Esophagus muscularis mucosa (tissue), 4 donors: ENCODE data around the gene FAM3A. TPM values are rescaled to one million over a fixed set of nuclear protein-coding genes. Genes with fewer than 3 reads are reported as not detected.

Source experiments
- DNase-seq: peaks from one replicate; pipeline ENCODE4 v3.0.0-alpha.2; 2017; ENCODE audit errors: extremely low spot score
- H3K27ac ChIP-seq, 4 donors: fragments of 200-600 bp; sonication (generic); replicated peaks in 1 of 4; 1 replicate in 3 of 4; 2 replicates in 1 of 4; pipeline ENCODE4 v1.5.1; 2016 to 2019; ENCODE audit warnings: mild to moderate bottlenecking in 1 of 4
- H3K27me3 ChIP-seq, 4 donors: fragments of 200-600 bp; sonication (generic); one replicate each; pipeline versions ENCODE4 v1.5.1 to v1.6.0; 2016 to 2019
- H3K36me3 ChIP-seq, 4 donors: fragments of 200-600 bp; sonication (generic); one replicate each; pipeline ENCODE4 v1.5.1; 2016 to 2019
- H3K4me1 ChIP-seq, 4 donors: fragments of 200-600 bp; sonication (generic); one replicate each; pipeline ENCODE4 v1.5.1; 2016 to 2019
- H3K4me3 ChIP-seq, 4 donors: fragments of 200-600 bp; sonication (generic); 1 replicate in 2 of 4; 2 replicates in 2 of 4; pipeline ENCODE4 v1.5.1; 2016 to 2019; ENCODE audit warnings: mild to moderate bottlenecking in 4 of 4, moderate library complexity in 1 of 4
- H3K9me3 ChIP-seq, 4 donors: fragments of 200-600 bp; sonication (generic); 1 replicate in 3 of 4; 2 replicates in 1 of 4; pipeline ENCODE4 v1.5.1; 2016 to 2019
- EP300 ChIP-seq: sonication (generic); formaldehyde crosslinking; IDR thresholded peaks from one replicate; pipeline ENCODE4 v1.6.1; 2017; ENCODE audit warnings: antibody characterized with exemption
- POLR2A ChIP-seq: fragments of 450-650 bp; IDR thresholded peaks from one replicate; pipeline ENCODE4 v1.6.1; 2017; ENCODE audit warnings: antibody characterized with exemption, moderate library complexity, mild to moderate bottlenecking, low read depth
- POLR2AphosphoS5 ChIP-seq, 2 donors: sonication (generic); formaldehyde crosslinking; IDR thresholded peaks; one replicate each; pipeline ENCODE4 v1.6.1; 2017; ENCODE audit warnings: antibody characterized with exemption in 2 of 2
- WGBS: methylation state at CpG from one replicate; pipeline ENCODE4 v1.1.5; 2018; 5-methylcytosine and 5-hydroxymethylcytosine counted together
- intact Hi-C: fragments of 100-400 bp; cut with DNase I; formaldehyde crosslinking; loops from one replicate; pipeline ENCODE4 v1.15.1; 2023
- total RNA-seq, 4 donors: library from RNA; depleted of rRNA; stranded (reverse); fragments of >200 nt; gene quantifications; one replicate each; pipeline versions ENCODE4 v1.1.0 to v1.2.1, GENCODE V29; 2016
- TF ChIP-seq, protein P1 (sequence below), 3 experiments: fragments of 200-600 bp in 2 of 3; fragments of 450-650 bp in 1 of 3; sonication (generic) in 2 of 3; IDR thresholded peaks; one replicate each; pipeline ENCODE4 v1.5.1; 2017 to 2019; ENCODE audit warnings: antibody characterized with exemption in 3 of 3, mild to moderate bottlenecking in 2 of 3, moderate library complexity in 1 of 3

FAM3A gene
- total RNA-seq, 4 donors from 2014 or later = 34.9 to 49.4 (median 40.4) TPM

DNA sequence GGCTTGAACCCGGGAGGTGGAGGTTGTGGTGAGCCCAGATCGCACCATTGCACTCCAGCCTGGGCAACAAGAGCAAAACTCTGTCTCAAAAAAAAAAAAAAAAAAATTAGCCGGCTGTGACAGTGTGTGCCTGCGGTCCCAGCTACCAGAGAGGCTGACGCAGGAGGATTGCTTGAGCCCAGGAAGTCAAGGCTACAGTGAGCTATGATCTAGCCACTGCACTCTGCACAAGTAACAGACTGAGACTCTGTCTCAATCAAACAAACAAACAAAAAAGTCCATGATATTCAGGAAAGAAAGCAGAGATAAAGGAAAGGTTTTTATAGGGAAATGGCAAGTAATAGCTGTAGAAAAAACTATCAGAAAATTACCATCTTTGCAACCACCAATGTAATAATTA lies 34.8 kb downstream of the FAM3A start:
- TF ChIP-seq EP300 (no peak), POLR2AphosphoS5 (IDR thresholded peaks at IDR 0.05) (no peak), POLR2A (no peak)
- TF ChIP-seq, protein P1, sequence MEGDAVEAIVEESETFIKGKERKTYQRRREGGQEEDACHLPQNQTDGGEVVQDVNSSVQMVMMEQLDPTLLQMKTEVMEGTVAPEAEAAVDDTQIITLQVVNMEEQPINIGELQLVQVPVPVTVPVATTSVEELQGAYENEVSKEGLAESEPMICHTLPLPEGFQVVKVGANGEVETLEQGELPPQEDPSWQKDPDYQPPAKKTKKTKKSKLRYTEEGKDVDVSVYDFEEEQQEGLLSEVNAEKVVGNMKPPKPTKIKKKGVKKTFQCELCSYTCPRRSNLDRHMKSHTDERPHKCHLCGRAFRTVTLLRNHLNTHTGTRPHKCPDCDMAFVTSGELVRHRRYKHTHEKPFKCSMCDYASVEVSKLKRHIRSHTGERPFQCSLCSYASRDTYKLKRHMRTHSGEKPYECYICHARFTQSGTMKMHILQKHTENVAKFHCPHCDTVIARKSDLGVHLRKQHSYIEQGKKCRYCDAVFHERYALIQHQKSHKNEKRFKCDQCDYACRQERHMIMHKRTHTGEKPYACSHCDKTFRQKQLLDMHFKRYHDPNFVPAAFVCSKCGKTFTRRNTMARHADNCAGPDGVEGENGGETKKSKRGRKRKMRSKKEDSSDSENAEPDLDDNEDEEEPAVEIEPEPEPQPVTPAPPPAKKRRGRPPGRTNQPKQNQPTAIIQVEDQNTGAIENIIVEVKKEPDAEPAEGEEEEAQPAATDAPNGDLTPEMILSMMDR (IDR thresholded peaks at IDR 0.05) = no peak
- intact Hi-C loops = no loop called here
- no peaks in the 10 kb centered on the region for H3K27me3 ChIP-seq
- no peak overlapping the region for H3K27ac ChIP-seq
- peaks cover 11 to 32% (median 32%) of the 10 kb centered on the region in 4 donors for H3K4me1 ChIP-seq
- H3K36me3 ChIP-seq = peaks cover 0 to 15% (median 13%) of the 10 kb centered on the region in 4 donors
- DNase-seq = no peak
- H3K9me3 ChIP-seq = no peaks in the 10 kb centered on the region
- no peak overlapping the region for H3K4me3 ChIP-seq
- 85% methylated on average over 5 of the region's 5 CpGs for WGBS

DNA sequence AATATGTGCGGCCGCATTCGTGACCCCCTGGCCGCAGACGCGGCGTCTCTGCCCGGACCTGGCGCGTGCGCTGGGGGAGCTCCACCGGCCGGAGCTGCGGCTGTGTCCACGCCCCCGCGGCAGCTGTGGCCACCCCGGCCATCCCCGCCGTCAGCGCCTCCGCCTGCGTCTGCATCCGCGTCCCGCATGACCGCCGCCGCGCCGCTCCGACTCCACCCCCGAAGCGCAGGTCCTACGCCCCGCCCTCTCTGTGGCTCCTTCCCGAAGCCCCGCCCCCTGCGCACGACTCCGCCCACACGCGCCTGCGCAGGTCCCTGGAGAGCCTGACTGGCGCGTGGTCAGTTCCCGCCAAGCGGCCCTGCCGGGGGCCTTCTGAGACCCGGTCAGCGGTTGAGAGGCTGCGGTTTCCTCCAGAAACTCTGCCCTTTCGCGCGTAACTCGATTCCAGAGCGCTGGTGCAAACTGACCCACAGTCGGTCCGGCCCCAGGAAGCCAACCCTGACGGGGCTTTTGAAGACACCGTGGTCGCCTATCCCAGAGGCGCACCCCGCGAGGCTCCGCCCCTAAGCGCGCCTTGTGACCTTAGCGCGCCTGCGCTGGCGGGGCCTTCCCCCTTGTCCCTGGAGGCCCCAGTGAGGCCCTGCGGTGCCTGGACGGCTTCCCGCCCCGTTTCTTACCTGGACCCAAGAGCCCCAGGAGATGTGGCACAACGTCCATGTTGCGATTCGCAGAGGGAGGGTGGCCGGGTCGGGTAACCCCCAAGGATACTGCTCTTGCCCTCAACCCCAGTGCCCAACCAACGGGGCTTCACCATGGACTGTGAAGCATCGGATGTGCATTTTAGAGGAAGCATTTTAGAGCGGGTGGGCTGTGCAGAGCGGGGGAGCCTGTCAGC lies 37.1 kb downstream of the FAM3A start, which contains the start of gene LAGE3:
TSS of gene LAGE3 (minus strand) at position 554 of the 895 bp plus-strand sequence. CDS start at position 188, 366 bp downstream.
- WGBS = 61% methylated on average over 38 of the region's 85 CpGs
- peak; percentile 73 to 77 for TF ChIP-seq POLR2AphosphoS5 (IDR thresholded peaks at IDR 0.05)
- TF ChIP-seq, protein P1 (IDR thresholded peaks at IDR 0.05) = no peak
- peak; percentile 33 for TF ChIP-seq POLR2A
- Histone ChIP-seq H3K27ac (peak within 1 kb of the TSS; percentile 78 to 87 (median 82)), H3K27me3 (no peaks in the 10 kb centered on the region), H3K36me3 (peaks cover 0 to 2% (median 0%) of the 10 kb centered on the region in 4 donors), H3K4me1 (peaks cover 0 to 14% (median 13%) of the 10 kb centered on the region in 4 donors), H3K9me3 (no peaks in the 10 kb centered on the region), H3K4me3 (peak within 1 kb of the TSS; percentile 55 to 69 (median 58))
- peak; percentile 97 for DNase-seq
- intact Hi-C loops = no loop called here

DNA sequence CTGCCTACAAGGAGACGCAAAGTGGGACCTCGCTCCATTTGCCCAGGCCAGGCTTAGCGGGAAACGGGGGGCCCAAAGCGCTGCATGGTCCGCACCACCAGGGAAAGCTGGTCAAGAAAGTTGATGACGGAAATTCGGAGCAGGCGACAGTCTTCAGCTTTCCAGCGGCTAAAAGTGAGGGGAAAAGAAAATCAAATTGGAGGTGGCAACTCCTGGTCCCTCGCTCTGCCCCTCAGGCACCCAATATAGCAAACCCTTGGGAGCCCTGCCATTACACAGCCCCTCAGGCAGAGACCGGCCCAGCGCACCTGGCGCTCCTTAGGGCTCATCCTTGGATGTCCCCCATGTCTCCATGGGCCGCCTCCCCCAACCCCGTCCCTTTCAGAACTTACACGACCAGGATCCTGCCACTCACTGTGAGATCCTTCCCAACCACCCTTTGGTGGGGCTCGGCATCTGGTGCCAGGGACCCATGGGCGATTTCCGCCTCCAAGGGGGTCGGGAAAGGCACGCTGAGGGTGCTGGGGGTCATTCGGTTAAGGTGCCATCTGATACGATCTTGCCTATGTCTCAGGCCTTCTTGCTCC lies 38.0 kb downstream of the FAM3A start:
- Histone ChIP-seq H3K27ac (peak overlapping the region; percentile 78 to 87 (median 82)), H3K4me1 (peaks cover 0 to 14% (median 13%) of the 10 kb centered on the region in 4 donors), H3K36me3 (peaks cover 0 to 2% (median 0%) of the 10 kb centered on the region in 4 donors), H3K27me3 (no peaks in the 10 kb centered on the region), H3K4me3 (peak overlapping the region; percentile 55 to 69 (median 58)), H3K9me3 (no peaks in the 10 kb centered on the region)
- WGBS = 76% methylated on average over 17 of the region's 24 CpGs
- intact Hi-C loops = no loop called here
- TF ChIP-seq POLR2AphosphoS5 (IDR thresholded peaks at IDR 0.05) (no peak), POLR2A (no peak), EP300 (no peak)
- TF ChIP-seq, protein P1 (IDR thresholded peaks at IDR 0.05) = no peak
- DNase-seq = no peak

DNA sequence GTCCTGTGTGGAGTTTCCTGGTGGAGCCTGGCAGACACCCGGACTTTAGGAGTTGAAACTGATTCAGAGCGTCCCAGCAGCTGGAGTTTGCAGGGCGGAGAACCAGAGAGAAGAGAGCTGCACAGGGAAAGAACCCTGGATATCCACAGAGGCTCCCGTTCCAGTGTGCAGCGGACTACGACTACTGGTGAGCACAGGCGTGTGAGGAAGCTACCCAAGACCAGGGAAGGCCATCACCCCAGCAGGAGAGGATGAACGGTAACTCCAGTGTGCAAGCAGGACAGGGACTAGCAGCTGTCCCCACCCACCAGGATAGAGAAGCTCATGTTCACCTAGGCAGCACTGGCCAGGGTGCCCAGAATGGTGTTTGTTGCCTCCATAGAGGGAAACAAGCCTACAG lies 39.2 kb downstream of the FAM3A start:
- Histone ChIP-seq H3K4me1 (peaks cover 0 to 14% (median 13%) of the 10 kb centered on the region in 4 donors), H3K36me3 (peaks cover 0 to 6% (median 0%) of the 10 kb centered on the region in 4 donors), H3K27me3 (no peaks in the 10 kb centered on the region), H3K9me3 (no peaks in the 10 kb centered on the region), H3K27ac (no peak overlapping the region), H3K4me3 (no peak overlapping the region)
- no peak for DNase-seq
- intact Hi-C loops = no loop called here
- WGBS = 84% methylated on average over 8 of the region's 8 CpGs
- TF ChIP-seq POLR2A (no peak), POLR2AphosphoS5 (IDR thresholded peaks at IDR 0.05) (no peak), EP300 (no peak)
- TF ChIP-seq, protein P1 (IDR thresholded peaks at IDR 0.05) = no peak
